ENCODE data around the gene PLD2. TPM values are rescaled to one million over a fixed set of nuclear protein-coding genes. Genes with fewer than 3 reads are reported as not detected.

The PLD2 gene
- total and polyA plus RNA-seq, 9 of the 15 experiments (the other 6 are each of a cell fraction or from before 2014, with no cell fraction given), result 0.20 to 7.5 (median 3.3) TPM

GRCh38 chr17:4858068-4858881 lies 51.3 kb downstream of the PLD2 start:
- no peaks in the 10 kb centered on the region; the same call in none of the 2 replicates for H4K20me1 ChIP-seq (replicated peaks; ENCODE audit: control insufficient read depth, insufficient read depth, low read length)
- H3K4me3 ChIP-seq, result no peak overlapping the region
- H3K79me2 ChIP-seq (ENCODE audit: control insufficient read depth, insufficient read depth, low read length), result peaks cover 27% of the 10 kb centered on the region; the same call in 2 of the 3 replicates
- H3K36me3 ChIP-seq (ENCODE audit: control insufficient read depth, insufficient read depth, low read length), result peaks cover 31% of the 10 kb centered on the region; the same call in 2 of the 3 replicates
- H3K4me1 ChIP-seq (replicated peaks in 1 of 2; ENCODE audit: control insufficient read depth in 2 of 2, insufficient read depth in 2 of 2, low read length in 2 of 2), result peaks cover 8 to 10% of the 10 kb centered on the region in 2 experiments; a peak in 4 of 5 replicates
- H3K9ac ChIP-seq (ENCODE audit: insufficient read depth in 1 of 2, low read depth in 2 of 2, low read length in 2 of 2), result no peak overlapping the region
- no peaks in the 10 kb centered on the region for H3K27me3 ChIP-seq (ENCODE audit: control insufficient read depth in 2 of 2, insufficient read depth in 2 of 2, low read length in 2 of 2)
- no peak overlapping the region for H3K4me2 ChIP-seq (ENCODE audit: insufficient read depth, low read length)
- intact Hi-C loops (cut with micrococcal nuclease) (no loop called here), in situ Hi-C loops (cut with MboI) (no loop called here)
- TF ChIP-seq FIP1L1 (IDR thresholded peaks at IDR 0.05; ENCODE audit: low read depth, low read length, poor library complexity, severe bottlenecking), result no peak
- no peak for TF ChIP-seq U2AF1 (optimal IDR thresholded peaks at IDR 0.05; ENCODE audit: low read depth, low read length)
- TF ChIP-seq SNAPC5 (CRISPR knock-in tag; IDR thresholded peaks at IDR 0.05), result no peak
- WGBS (ENCODE audit: insufficient coverage, low coverage, missing lambda C conversion rate), result 89% methylated on average over 4 of the region's 7 CpGs
- no TSS peak for BruUV-seq (replicated peaks)
- CTCF ChIA-PET (ENCODE audit: low intra/inter-chr PET ratio), result no interaction called here
- H3K27ac ChIP-seq (ENCODE audit: extremely low read depth, low read depth, low read length), result no peak overlapping the region
- no peaks in the 10 kb centered on the region for H3K9me3 ChIP-seq (replicated peaks; ENCODE audit: control insufficient read depth, insufficient read depth, low read depth, low read length)
- no peak overlapping the region for H2AFZ ChIP-seq (ENCODE audit: low read depth, low read length)
- no peak for DNase-seq (ENCODE audit: extremely low read depth in 1 of 4, low spot score in 3 of 4)
- no peaks in the 10 kb centered on the region for H3K9me1 ChIP-seq (ENCODE audit: control insufficient read depth, insufficient read depth, low read length)
- POLR2A ChIA-PET, result interaction anchor here (0.6 to 1.4 kb wide), 5 partner anchors 9 to 102 kb away, joined by 3 to 4 read pairs (median 3); no protein-coding TSS in a partner anchor
- no peak for FAIRE-seq
- ATAC-seq, result no peak

GRCh38 chr17:4858882-4859260 lies 51.9 kb downstream of the PLD2 start:
- H3K4me1 ChIP-seq (replicated peaks in 1 of 2; ENCODE audit: control insufficient read depth in 2 of 2, insufficient read depth in 2 of 2, low read length in 2 of 2), result peaks cover 8 to 10% of the 10 kb centered on the region in 2 experiments; a peak in 4 of 5 replicates
- CTCF ChIA-PET (ENCODE audit: low intra/inter-chr PET ratio), result no interaction called here
- in situ Hi-C loops (cut with MboI), result no loop called here
- no peaks in the 10 kb centered on the region for H3K27me3 ChIP-seq (ENCODE audit: control insufficient read depth in 2 of 2, insufficient read depth in 2 of 2, low read length in 2 of 2)
- no peaks in the 10 kb centered on the region for H3K9me3 ChIP-seq (replicated peaks; ENCODE audit: control insufficient read depth, insufficient read depth, low read depth, low read length)
- no peak overlapping the region for H3K27ac ChIP-seq (ENCODE audit: extremely low read depth, low read depth, low read length)
- no peak overlapping the region for H3K9ac ChIP-seq (ENCODE audit: insufficient read depth in 1 of 2, low read depth in 2 of 2, low read length in 2 of 2)
- no peak overlapping the region for H3K4me3 ChIP-seq
- no peak overlapping the region for H2AFZ ChIP-seq (ENCODE audit: low read depth, low read length)
- no peaks in the 10 kb centered on the region for H3K9me1 ChIP-seq (ENCODE audit: control insufficient read depth, insufficient read depth, low read length)
- no peak overlapping the region for H3K4me2 ChIP-seq (ENCODE audit: insufficient read depth, low read length)
- DNase-seq (ENCODE audit: extremely low read depth in 1 of 4, low spot score in 3 of 4) (no peak), FAIRE-seq (no peak), ATAC-seq (no peak)
- peaks cover 22% of the 10 kb centered on the region; the same call in 2 of the 3 replicates for H3K79me2 ChIP-seq (ENCODE audit: control insufficient read depth, insufficient read depth, low read length)
- no TSS peak for BruUV-seq (replicated peaks)
- 72% methylated on average over 3 of the region's 5 CpGs for WGBS (ENCODE audit: insufficient coverage, low coverage, missing lambda C conversion rate)
- peaks cover 31% of the 10 kb centered on the region; the same call in 2 of the 3 replicates for H3K36me3 ChIP-seq (ENCODE audit: control insufficient read depth, insufficient read depth, low read length)
- POLR2A ChIA-PET, result interaction anchor here (0.7 kb wide), 1 partner anchor 20 kb away, joined by 4 read pairs; no protein-coding TSS in a partner anchor
- no peaks in the 10 kb centered on the region; the same call in none of the 2 replicates for H4K20me1 ChIP-seq (replicated peaks; ENCODE audit: control insufficient read depth, insufficient read depth, low read length)
- intact Hi-C loops (cut with micrococcal nuclease), result no loop called here
- TF ChIP-seq IRF1 (CRISPR knock-in tag; IDR thresholded peaks at IDR 0.05; ENCODE audit: borderline replicate concordance) (no peak), SNAPC5 (CRISPR knock-in tag; IDR thresholded peaks at IDR 0.05) (no peak), ZNF347 (CRISPR knock-in tag; IDR thresholded peaks at IDR 0.05; ENCODE audit: low read depth) (no peak), NR0B1 (IDR thresholded peaks at IDR 0.05; ENCODE audit: partially characterized antibody) (no peak), ZNF174 (CRISPR knock-in tag; IDR thresholded peaks at IDR 0.05) (no peak), NFE2 (IDR thresholded peaks at IDR 0.05; ENCODE audit: low read depth) (no peak), CBFA2T2 (conservative IDR thresholded peaks at IDR 0.05) (no peak), EP300 (IDR thresholded peaks at IDR 0.05; ENCODE audit: low read length) (no peak), SMAD2 (IDR thresholded peaks at IDR 0.05; ENCODE audit: low read depth, low read length) (no peak), NFATC3 (IDR thresholded peaks at IDR 0.05) (no peak), SUPT5H (IDR thresholded peaks at IDR 0.05) (no peak)
